T47D (cell line): ENCODE results near the gene NFATC2.

ENCODE experiments used
- DNase-seq, 2 experiments: peaks; one replicate each; pipeline versions ENCODE4 v3.0.0 to v3.0.0-alpha.2; 2011 to 2012; ENCODE audit warnings: low read depth in 1 of 2, low spot score in 1 of 2
- JUND ChIP-seq: IDR thresholded peaks from 2 replicates; pipeline ENCODE4 v1.6.1; 2012; ENCODE audit warnings: low read depth
- in situ Hi-C: cut with HindIII; loops from 2 replicates; pipeline ENCODE4 v1.10.0; 2016; ENCODE audit warnings: low sequenced_read_pairs, low pct_unique_long_range_greater_than_20kb

The NFATC2 gene

GRCh38 chr20:51563486-51564332, 21.2 kb upstream of the NFATC2 start:
- no peak for TF ChIP-seq JUND
- in situ Hi-C loops = no loop called here
- DNase-seq = peak in 1 of 2 experiments; percentile 26

GRCh38 chr20:51563174-51563485, 20.6 kb upstream of the NFATC2 start:
- TF ChIP-seq JUND = no peak
- in situ Hi-C loops = no loop called here
- DNase-seq = no peak

- peak; percentile 55 to 64 for DNase-seq
- in situ Hi-C loops = no loop called here
- no peak for TF ChIP-seq JUND
Observed at GRCh38 chr20:51562332-51563173, 20.0 kb upstream of the NFATC2 start.

DNA sequence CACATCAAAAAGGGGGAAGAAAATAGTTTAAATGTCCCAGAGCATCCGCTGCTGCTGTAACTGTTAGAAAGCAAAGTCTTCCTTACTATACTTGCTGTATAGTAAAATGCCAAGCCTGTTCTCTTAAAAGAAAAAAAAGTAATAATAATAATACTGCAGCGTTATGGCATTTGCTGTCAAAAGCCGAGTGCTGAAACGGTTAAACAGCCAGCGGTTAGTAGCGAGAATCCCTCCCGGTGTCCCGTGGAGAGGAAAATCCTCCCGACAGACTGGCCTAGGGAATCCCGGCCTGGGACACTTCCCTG, 19.5 kb upstream of the NFATC2 start:
- no peak for DNase-seq
- no peak for TF ChIP-seq JUND
- in situ Hi-C loops = no loop called here

GRCh38 chr20:51560550-51561307, 18.2 kb upstream of the NFATC2 start:
- no peak for TF ChIP-seq JUND
- DNase-seq = no peak
- in situ Hi-C loops = no loop called here

DNA sequence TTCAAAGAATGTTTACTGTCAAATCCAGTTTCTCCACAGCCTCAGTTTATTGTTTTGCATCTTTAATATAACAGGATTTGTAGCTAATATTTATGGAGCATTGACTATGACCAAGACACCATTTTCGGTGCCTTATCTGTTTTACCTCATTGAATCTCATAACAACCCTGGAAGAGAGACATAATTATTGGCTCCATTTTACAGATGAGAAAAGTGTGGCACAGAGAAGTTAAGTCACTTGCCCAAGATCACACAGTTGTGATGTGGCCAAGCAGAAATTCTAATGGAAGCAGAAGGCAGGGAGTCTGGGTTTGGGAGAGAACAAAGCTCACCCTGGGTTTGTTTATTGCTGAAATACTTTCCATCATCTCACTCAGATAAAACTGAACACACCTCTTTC, 17.5 kb upstream of the NFATC2 start:
- in situ Hi-C loops = no loop called here
- no peak for TF ChIP-seq JUND
- DNase-seq = no peak

- no peak for TF ChIP-seq JUND
- DNase-seq = no peak
- in situ Hi-C loops = no loop called here
Observed at GRCh38 chr20:51554538-51555165, 12.1 kb upstream of the NFATC2 start.

GRCh38 chr20:51553897-51554486, 11.5 kb upstream of the NFATC2 start:
- no peak for DNase-seq
- TF ChIP-seq JUND = no peak
- in situ Hi-C loops = no loop called here

DNA sequence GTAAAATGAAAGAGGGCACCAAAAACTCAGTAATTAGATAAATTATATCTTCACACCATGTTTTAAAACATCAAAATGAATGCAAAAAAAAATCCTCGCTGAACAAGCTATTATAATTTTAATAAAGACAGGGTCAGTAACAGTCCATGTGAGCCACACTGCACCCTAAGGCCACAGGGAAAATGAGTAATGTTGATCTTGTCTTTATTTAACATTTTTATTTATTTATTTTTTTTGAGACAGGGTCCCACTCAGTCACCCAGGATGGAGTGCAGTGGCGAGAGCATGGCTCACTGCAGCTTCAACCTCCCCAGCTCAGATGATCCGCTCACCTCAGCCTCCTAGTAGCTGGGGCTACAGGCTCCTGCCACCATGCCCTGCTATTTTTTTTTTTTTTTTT, 8.7 kb upstream of the NFATC2 start:
- in situ Hi-C loops = no loop called here
- TF ChIP-seq JUND = no peak
- no peak for DNase-seq

- DNase-seq = no peak
- in situ Hi-C loops = no loop called here
- no peak for TF ChIP-seq JUND
Observed at GRCh38 chr20:51549474-51549873, 7.0 kb upstream of the NFATC2 start.

DNA sequence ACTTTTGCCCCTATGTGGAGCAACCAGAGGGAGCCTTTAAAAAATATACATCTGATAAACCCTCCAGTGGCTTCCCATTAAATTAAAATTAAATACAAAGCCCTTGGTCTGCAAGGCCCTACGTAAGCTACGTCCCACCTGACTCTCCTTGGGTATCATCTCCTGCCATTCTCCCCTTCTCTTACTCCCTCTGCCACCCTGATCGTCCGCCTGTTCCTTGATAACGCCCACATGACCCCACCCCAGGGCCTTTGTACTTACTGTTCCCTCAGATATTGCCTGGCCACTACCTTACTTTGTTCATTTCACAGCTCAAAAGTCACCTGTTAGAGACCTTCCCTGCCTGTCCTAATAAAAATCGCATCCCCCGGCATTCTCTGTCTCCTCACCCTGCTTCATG, 5.4 kb upstream of the NFATC2 start:
- no peak for DNase-seq
- in situ Hi-C loops = no loop called here
- no peak for TF ChIP-seq JUND

DNA sequence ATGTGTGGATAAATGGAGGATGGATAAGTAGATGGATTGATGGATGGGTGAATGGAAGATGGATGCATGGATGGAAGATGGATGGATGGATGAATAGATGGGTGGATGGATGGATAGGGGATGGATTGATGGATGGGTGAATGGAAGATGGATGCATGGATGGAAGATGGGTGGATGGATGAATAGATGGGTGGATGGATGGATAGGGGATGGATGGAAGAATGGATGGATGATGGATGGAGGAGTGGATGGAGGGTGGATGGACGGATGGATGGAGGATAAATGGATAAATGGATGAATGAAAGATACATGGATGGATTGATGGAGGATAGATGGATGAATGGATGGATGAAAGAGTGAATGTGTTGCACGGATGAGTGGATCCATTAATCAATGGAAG, 3.0 kb upstream of the NFATC2 start:
- DNase-seq = no peak
- TF ChIP-seq JUND = no peak
- in situ Hi-C loops = no loop called here
